ENCODE data around the gene NACC2. TPM values are rescaled to one million over a fixed set of nuclear protein-coding genes. Genes with fewer than 3 reads are reported as not detected.

Gene NACC2
- total and polyA plus RNA-seq, 2 donors (not counting 1 experiment from before 2014, with no cell fraction given), result 0.34 to 1.9 TPM

DNA sequence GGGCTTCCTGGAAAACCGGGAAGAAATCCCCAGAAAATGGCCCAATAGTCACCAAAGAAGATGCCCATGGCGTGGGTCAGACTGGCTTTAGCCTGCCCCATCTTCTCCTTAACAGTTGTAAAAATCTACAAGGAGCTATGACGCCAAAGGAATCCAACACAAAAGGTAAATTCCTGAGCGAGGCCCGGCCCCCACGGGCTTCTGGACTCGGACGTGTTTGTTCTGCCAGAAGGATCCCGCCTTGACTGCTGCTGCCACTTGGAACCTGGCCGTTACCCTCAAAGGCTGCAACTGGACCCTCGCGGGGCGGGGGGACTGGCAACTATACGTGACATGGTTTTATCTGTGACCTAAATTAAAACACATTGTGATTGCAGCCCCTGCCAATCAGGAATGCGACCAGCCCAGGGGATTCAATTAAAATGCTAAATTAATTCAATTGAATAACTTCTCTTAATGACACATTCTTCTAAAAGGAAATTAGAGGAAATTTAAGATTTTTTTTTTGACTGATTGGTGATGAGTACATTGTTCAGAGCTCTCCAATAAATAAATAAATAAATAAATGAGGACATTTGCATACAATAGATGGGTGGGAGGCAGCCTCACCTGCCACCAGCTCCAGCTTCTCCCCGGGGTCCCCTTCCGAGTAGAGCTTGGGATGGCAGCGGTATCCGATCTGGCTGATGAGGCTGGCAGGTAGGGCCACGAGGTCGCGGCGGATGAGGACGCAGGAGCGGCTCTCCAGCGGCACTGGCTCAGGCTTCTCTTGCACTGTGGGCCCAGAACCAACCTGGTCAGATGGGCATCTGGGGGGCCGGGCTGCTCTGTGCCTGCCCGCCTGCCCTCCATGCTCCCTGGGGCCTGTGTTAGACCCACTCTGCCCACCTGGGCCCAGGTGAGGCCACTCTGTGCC lies 79.2 kb downstream of the NACC2 start:
- Histone ChIP-seq H3K36me3 (replicated peaks in 1 of 2; ENCODE audit: control extremely low read depth in 1 of 2, control insufficient read depth in 1 of 2, extremely low read depth in 1 of 2, insufficient read depth in 2 of 2, low read length in 1 of 2) (no peaks in the 10 kb centered on the region), H3K4me3 (ENCODE audit: control extremely low read depth in 1 of 5, extremely low read depth in 1 of 5, insufficient read depth in 1 of 5, low read depth in 2 of 5, low read length in 4 of 5) (no peak overlapping the region), H4K20me1 (ENCODE audit: control insufficient read depth, insufficient read depth, low read length, poor library complexity, severe bottlenecking) (no peaks in the 10 kb centered on the region), H3K27ac (ENCODE audit: low read length in 2 of 2) (no peak overlapping the region), H3K79me2 (ENCODE audit: control insufficient read depth, insufficient read depth, low read length) (no peaks in the 10 kb centered on the region), H3K4me2 (replicated peaks; ENCODE audit: low read depth, low read length, poor library complexity, severe bottlenecking) (no peak overlapping the region), H3K9ac (ENCODE audit: low read length) (no peak overlapping the region), H3K9me3 (ENCODE audit: control extremely low read depth in 1 of 3, control insufficient read depth in 2 of 3, insufficient read depth in 1 of 3, low read length in 2 of 3) (no peaks in the 10 kb centered on the region), H3K4me1 (ENCODE audit: control insufficient read depth in 2 of 2, insufficient read depth in 2 of 2, low read length in 2 of 2) (no peaks in the 10 kb centered on the region), H3K27me3 (replicated peaks in 1 of 4; ENCODE audit: control extremely low read depth in 1 of 4, control insufficient read depth in 3 of 4, insufficient read depth in 4 of 4, low read length in 3 of 4) (no peaks in the 10 kb centered on the region), H2AFZ (ENCODE audit: insufficient read depth, low read depth, low read length, poor library complexity, severe bottlenecking) (no peak overlapping the region)
- H3K27ac Mint-ChIP-seq, result no peak overlapping the region
- intact Hi-C loops (cut with micrococcal nuclease), result no loop called here
- CTCF ChIA-PET, result no interaction called here
- no peak for DNase-seq
- H3K27me3 Mint-ChIP-seq, result peaks cover 5% of the 10 kb centered on the region
- H3K4me3 Mint-ChIP-seq, result no peak overlapping the region
- no peak for ATAC-seq (ENCODE audit: low read depth)
- POLR2A ChIA-PET, result no interaction called here
- 93% methylated on average over 26 of the region's 28 CpGs for WGBS (ENCODE audit: insufficient coverage)
- no peaks in the 10 kb centered on the region for H3K9me3 Mint-ChIP-seq (ENCODE audit: insufficient read depth)
- H3K4me1 Mint-ChIP-seq, result no peaks in the 10 kb centered on the region
- TF ChIP-seq CTCF (IDR thresholded peaks at IDR 0.05) (no peak), EZH2 (IDR thresholded peaks at IDR 0.05; ENCODE audit: borderline replicate concordance, insufficient read depth, low read depth, low read length, poor library complexity, severe bottlenecking) (no peak)

- no peaks in the 10 kb centered on the region for H3K9me3 Mint-ChIP-seq (ENCODE audit: insufficient read depth)
- TF ChIP-seq CTCF (IDR thresholded peaks at IDR 0.05) (no peak), EZH2 (IDR thresholded peaks at IDR 0.05; ENCODE audit: borderline replicate concordance, insufficient read depth, low read depth, low read length, poor library complexity, severe bottlenecking) (no peak)
- Histone ChIP-seq H3K79me2 (ENCODE audit: control insufficient read depth, insufficient read depth, low read length) (no peaks in the 10 kb centered on the region), H3K4me1 (ENCODE audit: control insufficient read depth in 2 of 2, insufficient read depth in 2 of 2, low read length in 2 of 2) (no peaks in the 10 kb centered on the region), H2AFZ (ENCODE audit: insufficient read depth, low read depth, low read length, poor library complexity, severe bottlenecking) (no peak overlapping the region), H3K4me3 (ENCODE audit: control extremely low read depth in 1 of 5, extremely low read depth in 1 of 5, insufficient read depth in 1 of 5, low read depth in 2 of 5, low read length in 4 of 5) (no peak overlapping the region), H3K4me2 (replicated peaks; ENCODE audit: low read depth, low read length, poor library complexity, severe bottlenecking) (no peak overlapping the region), H3K9me3 (ENCODE audit: control extremely low read depth in 1 of 3, control insufficient read depth in 2 of 3, insufficient read depth in 1 of 3, low read length in 2 of 3) (no peaks in the 10 kb centered on the region), H3K27me3 (replicated peaks in 1 of 4; ENCODE audit: control extremely low read depth in 1 of 4, control insufficient read depth in 3 of 4, insufficient read depth in 4 of 4, low read length in 3 of 4) (no peaks in the 10 kb centered on the region), H3K27ac (ENCODE audit: low read length in 2 of 2) (no peak overlapping the region), H4K20me1 (ENCODE audit: control insufficient read depth, insufficient read depth, low read length, poor library complexity, severe bottlenecking) (no peaks in the 10 kb centered on the region), H3K36me3 (replicated peaks in 1 of 2; ENCODE audit: control extremely low read depth in 1 of 2, control insufficient read depth in 1 of 2, extremely low read depth in 1 of 2, insufficient read depth in 2 of 2, low read length in 1 of 2) (no peaks in the 10 kb centered on the region), H3K9ac (ENCODE audit: low read length) (no peak overlapping the region)
- DNase-seq (no peak), ATAC-seq (ENCODE audit: low read depth) (no peak)
- intact Hi-C loops (cut with micrococcal nuclease), result no loop called here
- ChIA-PET POLR2A (no interaction called here), CTCF (no interaction called here)
- H3K4me1 Mint-ChIP-seq, result no peaks in the 10 kb centered on the region
- 90% methylated on average over 19 of the region's 19 CpGs for WGBS (ENCODE audit: insufficient coverage)
- H3K4me3 Mint-ChIP-seq, result no peak overlapping the region
- no peak overlapping the region for H3K27ac Mint-ChIP-seq
- no peaks in the 10 kb centered on the region for H3K27me3 Mint-ChIP-seq
Measured at GRCh38 chr9:136014924-136015633, 80.0 kb downstream of the NACC2 start.
